HG03095 (cell line): ENCODE results near the gene LENEP.

Experiments used
- ATAC-seq: cut with Tn5 transposase; IDR thresholded peaks from one replicate; pipeline ENCODE4 v1.9.1; 2021; ENCODE audit warnings: moderate library complexity; ENCODE audit not compliant: unreplicated experiment

The LENEP gene

DNA sequence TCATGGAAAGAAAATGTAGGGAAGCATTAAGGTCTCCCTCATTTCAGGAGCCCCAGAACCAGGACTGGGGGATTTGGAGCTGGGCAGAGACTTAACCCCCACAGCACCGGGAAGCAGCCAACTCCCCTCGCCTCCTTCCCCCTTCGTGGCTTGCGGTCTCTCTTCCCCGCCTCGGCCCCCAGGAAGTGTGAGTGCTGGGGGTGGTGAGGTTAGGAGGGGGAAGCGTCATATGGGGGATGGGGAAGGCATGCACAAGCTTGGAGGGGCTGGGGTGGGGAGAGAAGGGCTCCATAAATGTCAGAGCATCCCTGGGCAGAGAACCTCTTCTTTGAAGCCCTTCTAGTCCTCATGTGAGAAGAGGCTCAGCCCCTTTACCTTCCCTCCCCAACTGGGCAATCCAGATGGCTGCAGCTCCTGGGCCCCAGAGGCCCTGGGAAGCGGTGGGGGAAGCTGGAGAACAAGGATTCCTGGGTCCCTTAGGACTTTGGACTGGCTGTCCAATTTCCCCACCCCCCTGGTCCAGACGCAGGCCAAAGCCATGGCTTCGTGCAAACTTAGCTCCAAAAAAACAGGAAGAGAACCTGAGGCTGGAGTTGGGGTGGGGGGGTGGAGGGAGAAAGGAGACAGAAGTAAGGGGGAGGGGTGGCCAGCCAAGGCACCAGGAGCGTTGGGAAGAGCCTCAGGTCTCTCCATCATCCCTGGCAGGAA lies 17.0 kb downstream of the LENEP start:
- ATAC-seq = no peak

DNA sequence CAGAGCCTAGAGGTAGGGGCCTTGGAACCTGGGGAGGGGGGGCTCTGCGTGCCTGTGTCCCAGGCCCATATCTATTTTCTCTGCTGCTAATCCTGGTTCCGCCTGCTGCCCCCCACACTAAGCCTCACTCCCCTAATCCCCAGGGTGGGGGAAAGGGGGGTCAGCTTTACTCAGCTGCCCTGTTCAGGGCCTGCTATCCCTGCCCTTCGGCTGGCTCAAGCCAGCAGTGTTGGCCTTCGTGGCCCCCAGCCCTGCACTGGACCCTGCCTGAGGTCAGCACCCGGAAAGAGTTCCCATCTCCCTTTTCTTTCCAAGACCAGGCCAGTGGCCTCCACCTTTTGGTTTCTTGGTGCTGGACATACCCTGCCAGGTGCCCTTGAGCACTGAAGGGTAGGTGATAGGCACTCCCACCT lies 17.6 kb downstream of the LENEP start:
- no peak for ATAC-seq

DNA sequence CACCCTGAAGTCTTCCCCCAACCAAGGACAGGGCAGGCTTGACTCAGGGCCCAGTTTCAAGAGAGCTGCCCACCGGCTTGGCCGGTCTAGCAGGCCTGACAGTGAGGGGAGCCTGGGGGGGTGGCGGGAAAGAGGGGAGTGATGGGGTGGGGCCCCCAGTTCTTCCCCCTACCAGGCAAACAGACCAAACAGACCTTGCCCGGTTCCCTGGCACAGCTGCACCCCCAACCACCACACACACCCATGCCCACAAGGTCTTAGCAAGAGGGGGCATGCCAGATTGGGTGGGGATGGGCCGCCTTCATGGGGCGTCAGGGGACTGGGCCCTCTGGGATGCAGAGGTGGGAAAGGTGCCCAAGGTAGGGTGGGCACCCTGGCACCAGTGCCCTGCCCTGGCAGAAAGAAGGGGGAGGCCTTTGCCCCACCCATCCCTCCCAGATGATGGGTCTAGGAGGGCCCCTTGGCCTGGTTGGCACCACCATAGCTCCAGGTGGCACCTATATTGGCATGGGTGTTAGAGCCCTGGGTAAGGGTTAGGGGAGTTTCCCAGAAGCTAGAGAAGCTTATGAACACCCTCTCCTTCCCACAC lies 18.1 kb downstream of the LENEP start:
- no peak for ATAC-seq

DNA sequence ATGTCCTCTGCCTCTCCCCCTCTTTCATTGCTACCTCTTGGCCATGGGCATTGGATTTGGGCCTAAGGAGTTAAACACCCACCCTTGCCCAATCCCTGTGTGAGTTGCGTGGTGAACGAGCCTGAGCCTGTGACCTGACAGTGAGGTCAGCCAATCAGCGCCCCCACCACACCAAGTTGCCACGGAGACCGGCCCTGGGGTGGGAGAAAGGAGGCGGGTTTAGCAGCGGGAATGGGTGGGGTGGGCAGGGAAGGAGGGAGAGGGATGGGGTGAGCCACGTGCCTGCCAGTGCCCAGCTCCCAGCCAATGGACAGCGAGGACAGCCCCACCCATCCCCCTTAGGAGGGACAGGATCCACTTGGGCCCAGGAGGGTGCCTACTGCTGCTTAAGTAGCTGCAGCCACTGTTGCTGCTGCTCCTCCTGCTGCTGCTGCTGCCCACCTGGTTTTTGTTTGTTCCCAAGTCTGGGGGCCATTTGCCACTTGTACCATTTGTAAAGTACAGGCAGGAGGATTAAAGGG lies 18.7 kb downstream of the LENEP start:
- no peak for ATAC-seq

DNA sequence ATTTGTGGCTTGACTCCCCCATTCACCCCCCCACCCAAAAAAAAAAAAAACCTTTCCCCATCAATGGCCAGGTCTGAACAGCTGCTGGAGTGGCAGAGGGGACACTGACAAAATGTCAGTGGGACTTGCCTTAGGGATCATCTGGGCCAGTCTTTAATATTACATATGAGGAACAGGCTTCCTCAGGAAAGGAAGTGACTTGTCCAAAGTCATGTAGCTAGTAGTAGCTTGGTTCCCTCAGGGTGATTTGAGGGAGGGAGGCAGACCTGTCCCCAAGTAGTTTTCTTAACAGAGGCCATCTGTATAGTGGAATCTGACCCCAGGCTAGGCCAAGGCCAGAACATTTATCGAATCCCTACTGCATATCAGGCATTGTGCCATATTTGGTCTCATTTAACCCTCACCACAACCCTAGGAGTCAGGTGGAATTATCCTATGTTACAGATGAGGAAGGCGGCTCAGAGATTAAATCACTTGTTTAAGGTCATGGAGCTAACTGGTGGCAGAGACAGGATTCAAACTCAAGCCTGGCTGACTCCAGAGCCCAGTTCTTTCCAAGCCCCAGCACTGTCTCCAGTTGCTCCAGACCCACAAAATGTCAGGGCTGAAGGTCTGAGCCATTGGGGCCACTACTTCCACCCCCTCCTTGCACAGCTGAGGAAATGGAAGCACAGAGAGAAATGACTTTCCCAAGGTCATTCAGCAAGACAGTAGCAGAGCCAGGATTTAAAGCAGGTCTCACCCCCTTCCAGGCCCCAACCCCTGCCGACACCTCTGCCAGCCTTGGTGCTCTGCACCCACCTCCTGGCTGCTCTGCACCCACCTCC lies 19.6 kb downstream of the LENEP start:
- no peak for ATAC-seq

DNA sequence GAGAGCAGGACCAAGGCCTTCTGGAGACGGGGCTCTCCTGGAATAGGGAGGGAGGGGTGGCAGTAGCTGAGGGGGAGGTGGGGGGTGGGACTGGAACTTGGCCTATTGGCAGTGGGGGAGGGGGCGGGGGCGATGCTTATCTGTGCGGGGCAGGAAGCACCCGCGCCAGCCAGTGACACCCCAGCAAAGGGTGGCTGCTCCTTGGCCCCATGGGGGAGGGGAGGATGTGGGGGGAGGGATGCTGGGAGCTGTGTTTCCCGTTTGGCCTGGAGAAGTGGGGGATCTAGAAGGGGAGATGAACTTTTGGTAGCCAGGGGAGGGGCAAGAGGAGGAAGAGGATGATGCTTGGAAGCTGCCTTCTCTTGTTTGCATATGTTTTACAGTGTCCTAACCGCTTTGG lies 20.2 kb downstream of the LENEP start:
- ATAC-seq = no peak

DNA sequence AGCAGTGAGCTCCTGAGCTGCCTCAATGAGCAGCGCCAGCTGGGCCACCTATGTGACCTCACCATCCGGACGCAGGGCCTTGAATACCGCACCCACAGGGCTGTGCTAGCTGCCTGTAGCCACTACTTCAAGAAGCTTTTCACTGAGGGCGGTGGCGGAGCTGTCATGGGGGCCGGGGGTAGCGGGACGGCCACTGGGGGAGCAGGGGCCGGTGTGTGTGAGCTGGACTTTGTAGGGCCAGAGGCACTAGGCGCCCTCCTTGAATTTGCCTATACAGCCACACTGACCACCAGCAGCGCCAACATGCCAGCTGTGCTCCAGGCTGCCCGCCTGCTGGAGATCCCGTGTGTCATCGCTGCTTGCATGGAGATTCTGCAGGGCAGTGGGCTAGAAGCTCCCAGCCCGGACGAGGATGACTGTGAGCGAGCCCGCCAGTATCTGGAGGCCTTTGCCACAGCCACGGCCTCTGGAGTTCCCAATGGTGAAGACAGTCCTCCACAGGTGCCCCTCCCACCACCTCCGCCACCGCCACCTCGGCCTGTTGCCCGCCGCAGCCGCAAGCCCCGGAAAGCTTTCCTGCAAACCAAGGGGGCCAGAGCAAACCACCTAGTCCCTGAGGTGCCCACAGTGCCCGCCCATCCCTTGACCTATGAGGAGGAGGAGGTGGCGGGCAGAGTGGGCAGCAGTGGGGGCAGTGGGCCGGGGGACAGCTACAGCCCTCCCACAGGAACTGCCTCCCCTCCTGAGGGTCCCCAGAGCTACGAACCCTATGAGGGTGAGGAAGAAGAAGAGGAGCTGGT lies 21.5 kb downstream of the LENEP start:
- ATAC-seq = no peak

DNA sequence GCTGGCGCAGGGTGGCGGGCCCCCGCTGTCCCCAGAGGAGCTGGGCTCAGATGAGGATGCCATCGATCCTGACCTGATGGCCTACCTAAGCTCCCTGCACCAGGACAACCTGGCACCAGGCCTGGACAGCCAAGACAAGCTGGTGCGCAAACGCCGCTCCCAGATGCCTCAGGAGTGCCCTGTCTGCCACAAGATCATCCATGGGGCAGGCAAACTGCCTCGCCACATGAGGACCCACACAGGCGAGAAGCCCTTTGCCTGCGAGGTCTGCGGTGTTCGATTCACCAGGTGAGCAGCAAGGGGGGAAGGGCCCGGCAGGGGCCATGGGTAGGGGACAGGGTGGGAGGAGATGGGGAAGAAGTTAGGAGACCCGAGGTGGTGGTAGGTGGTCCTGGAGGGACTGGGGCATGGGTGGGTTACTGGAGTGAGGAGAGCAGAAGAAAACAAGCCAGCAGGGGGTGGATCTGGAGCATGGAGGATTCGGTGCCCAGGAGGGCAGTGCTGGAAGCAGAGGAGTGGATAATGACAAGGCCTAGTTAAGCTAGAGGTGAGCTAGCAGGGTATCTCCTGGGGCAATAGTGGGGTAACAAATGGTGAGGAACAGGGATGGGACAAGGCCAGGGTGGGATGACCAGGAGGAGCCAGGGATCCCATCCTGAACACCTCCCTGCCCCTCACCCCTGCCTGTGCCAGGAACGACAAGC lies 22.3 kb downstream of the LENEP start:
- no peak for ATAC-seq

DNA sequence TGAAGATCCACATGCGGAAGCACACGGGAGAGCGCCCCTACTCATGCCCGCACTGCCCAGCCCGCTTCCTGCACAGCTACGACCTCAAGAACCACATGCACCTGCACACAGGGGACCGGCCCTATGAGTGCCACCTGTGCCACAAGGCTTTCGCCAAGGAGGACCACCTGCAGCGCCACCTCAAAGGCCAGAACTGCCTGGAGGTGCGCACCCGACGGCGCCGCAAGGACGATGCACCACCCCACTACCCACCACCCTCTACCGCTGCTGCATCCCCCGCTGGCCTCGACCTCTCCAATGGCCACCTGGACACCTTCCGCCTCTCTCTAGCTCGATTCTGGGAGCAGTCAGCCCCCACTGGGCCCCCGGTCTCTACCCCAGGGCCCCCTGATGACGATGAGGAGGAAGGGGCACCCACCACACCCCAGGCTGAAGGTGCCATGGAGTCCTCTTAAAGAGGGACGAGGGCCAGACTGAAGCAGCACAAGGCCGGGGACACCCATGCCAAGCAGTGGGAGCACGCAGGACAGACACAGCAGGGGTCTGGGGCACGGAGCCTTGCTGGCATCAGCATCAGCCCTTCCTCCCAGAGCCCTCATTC lies 22.9 kb downstream of the LENEP start:
- ATAC-seq = no peak

DNA sequence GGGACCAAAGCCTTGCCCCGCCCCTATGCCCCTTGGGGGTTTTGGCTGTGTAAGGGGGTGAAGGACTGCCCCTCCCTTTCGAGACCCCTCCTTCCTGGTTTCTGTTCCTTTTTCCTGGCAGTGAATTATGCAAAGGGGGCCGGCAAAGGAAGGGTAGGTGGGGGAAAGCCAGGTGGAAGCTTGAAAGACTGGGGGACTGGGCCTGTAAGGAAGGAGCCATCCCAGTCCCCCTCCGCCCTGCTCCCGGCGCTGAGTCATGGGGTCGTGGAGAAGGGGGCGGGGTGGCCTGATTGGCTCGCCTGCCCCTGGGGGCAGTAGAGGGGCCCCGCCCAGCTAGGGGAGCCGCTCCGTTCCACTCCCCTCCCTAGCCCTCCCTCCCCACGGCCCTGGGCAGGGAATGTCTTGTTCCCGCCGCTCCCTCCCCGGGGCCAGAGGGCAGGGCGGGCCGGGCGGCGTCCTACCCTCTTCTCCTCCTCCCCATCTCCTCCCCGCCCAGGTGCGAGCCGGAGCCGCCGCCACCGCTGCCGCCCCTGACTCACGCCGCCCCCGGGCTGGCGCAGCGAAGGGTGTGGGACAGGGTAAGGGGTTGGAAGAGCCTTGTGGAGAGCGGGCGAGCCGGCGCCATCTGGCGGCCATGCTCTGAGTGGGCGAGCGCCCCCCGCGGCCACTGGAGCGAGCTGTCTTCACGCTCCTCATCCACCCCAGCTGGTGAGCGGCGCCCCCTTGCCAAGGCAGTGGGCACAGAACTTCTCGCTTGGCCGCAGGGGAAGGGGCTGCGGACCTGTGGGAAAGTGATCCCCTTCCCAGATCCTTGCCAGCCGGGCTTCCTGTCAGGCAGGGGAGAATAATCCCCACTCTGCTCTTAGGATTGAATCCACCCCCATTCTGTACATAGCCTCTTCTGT lies 23.9 kb downstream of the LENEP start:
- ATAC-seq = peak; percentile 52

DNA sequence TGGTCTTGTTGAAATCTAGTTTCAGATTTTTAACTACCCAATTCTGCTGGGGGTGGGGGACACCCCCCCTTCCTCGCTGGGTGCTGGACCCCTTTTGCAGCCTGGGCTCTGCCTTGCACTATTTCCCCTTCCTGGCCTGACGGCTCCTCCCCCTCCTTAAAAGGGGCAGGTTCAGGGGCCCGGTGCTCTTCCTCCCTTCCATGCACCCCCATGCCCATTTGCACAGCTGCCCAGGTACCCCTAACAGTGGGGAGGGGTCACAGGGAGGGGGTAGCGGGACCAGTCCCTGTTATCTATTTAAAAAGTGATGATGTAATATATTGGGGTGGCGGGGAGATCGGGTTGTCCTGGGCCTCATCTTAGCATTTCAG lies 24.5 kb downstream of the LENEP start:
- ATAC-seq = no peak

DNA sequence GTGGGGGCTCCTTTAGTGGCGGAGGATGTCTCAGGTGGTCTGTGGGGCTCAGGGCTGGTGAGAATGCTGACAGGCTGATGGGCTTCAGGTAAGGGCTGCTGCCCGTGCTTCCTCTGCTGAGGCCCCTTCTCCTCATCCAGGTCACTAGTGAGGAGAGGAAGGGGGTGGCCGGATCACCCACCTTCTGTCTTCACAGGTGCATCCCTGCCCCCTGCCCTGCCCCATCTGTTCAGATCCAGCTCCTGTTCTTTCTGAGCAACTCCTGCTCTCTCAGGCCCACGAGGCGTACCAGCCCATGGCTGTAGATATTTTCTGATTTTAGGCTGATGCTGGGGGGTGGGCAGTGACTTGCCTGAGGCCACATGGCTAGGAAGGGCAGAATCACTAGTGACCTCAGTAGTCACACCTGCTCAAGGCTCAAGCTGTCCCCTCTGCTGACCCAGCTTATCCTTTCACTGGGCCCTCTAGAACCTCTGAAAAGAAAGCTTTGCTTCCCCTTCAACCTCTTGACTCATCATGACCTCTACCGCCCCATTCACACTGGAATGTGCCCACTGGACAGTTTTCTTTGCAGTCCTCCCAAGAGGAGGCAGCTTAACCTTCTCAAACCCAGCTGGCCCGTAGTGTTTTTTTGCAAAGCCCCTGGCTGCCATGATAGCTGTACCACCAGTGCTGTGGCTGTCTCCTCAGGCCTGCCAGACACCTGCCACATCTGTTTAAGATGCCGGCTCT lies 25.4 kb downstream of the LENEP start:
- ATAC-seq = no peak

DNA sequence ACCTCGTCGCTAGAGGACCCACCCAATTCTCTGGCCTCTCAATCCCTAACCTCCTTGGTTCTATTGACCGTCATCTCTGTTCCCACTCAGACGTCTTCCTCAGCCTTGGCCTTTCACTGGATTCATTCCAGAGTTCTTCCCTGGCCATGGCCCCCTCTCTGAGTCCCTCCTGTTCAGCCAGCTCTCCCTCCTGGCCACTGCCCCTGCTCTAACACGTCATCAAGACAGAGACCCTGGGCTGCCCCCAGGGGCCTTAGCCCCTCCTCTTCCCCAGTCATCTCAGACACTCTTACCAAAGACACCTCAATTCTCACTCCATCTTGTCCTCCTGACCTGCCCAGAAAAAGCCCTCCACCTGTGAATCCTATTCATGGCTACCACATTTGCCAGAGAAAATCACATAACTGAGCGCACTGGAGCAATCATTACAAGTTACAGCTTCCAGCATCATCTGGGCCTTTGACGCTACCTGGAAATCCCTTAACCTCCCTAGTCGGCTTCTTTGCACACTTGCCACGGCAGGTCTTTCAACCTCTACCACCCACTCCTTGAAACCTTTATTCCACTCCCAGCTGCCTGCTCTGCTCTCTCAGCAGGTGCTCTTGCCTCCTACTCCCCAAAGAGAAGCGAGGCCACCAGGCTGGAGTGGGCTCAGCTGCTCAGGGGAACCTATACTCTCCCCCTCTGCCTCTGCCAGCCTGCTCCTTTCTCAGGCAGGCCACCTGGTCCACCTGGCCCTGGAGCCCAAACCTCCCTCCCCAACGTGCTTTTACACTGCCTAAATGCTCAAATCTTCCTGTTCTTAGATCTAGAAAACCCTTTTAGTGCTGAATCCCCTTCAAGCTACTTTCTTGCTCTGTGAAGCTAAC lies 26.2 kb downstream of the LENEP start:
- no peak for ATAC-seq

DNA sequence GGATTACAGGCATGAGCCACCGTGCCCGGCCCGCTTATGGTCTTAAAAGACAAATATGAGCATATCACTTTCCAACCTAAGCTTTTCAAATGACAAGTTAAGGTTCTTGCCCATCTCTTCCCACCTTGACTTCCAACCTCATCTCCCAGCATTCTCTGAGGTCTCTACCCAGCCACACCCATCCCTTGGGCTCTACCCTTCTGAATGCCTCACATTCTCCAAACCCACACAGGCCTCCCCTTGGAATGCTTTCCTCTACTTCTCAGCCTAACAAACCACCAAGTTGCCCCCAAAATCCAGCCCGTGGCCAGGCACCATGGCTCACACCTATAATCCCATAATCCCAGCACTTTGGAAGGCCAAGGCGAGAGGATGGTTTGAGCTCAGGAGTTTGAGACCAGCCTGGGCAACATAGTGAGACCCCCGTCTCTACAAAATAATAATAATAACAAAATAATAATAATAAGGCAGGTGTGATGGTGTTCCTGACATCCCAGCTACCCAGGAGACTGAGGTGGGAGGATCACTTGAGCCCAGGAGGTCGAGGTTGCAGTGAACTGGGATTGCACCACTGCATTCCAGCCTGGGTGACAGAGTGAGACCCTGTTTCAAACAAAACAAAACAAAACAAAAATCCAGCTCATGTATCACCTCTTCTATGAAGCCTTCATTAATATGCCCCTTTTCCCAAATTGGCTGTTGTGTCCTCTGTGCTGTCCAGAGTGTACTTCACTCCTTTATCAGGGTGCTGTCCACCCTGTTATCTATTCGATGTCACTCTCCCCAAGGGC lies 28.9 kb downstream of the LENEP start:
- ATAC-seq = no peak

DNA sequence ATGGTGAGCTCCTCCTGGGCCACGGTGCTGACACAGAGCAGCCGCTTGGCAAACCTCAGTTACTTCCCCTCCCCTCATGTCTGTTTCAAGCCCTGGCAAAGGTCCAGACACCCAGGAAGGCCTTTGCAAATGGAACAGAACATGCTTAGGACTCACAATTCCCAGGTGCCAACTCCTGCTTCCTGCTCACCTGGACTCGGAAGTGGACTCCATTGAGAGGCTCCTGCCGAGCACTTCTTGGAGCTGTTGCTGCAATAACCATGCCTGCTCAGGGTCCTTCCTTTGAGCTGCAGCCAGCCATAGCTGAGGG lies 29.5 kb downstream of the LENEP start:
- no peak for ATAC-seq

DNA sequence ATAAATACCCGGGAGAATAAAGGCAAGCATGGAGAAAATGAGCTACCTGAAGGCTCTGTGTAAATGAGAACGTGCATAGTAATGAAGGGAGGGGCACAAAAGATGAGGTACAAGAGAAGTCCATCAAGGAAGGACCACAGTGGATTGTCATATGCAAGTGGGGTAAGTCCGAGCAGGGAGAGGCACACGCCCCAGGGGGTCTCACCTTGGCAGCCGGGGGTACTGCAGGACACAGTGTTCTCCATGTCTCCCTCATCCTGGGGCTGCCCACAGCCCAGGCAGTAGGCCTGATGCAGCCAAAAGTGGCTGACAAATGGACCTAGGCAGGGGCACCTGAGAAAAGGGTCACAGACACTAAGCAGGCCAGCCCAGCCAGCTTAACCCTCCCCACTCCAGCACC lies 30.2 kb downstream of the LENEP start:
- no peak for ATAC-seq

DNA sequence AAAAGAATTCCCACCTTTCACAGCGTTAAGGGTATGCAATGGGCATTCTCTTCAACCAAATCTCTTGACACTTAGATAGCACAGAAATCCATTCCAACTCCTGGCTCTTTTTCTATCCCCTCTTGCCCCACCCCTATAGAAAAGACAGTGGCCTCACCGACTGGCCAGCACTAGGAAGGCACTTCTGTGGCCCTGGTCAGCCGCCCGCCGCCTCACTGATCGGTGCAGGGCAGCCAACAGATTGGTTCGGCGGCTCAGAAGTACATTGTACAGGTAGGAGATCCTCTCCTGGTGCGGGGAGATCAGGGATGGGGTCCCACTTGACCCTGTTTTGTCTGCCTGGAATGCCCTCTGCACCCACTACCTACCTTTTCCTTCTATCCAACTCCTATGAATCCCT lies 30.9 kb downstream of the LENEP start:
- ATAC-seq = no peak
